HG03060 (cell line): Measurements from ENCODE around the gene KDM1B.
"Not testable (repeated sequence)": the region's sequence is repeated elsewhere in the genome, so short reads cannot be mapped to it uniquely, and the experiment has no call there.

Source experiments
- ATAC-seq: cut with Tn5 transposase; IDR thresholded peaks from one replicate; pipeline ENCODE4 v1.9.1; 2021; ENCODE audit warnings: low read depth, moderate number of reproducible peaks; ENCODE audit not compliant: unreplicated experiment

KDM1B gene

GRCh38 chr6:18226451-18227105 is 71.4 kb downstream of the KDM1B start:
- ATAC-seq: not testable (repeated sequence)

DNA sequence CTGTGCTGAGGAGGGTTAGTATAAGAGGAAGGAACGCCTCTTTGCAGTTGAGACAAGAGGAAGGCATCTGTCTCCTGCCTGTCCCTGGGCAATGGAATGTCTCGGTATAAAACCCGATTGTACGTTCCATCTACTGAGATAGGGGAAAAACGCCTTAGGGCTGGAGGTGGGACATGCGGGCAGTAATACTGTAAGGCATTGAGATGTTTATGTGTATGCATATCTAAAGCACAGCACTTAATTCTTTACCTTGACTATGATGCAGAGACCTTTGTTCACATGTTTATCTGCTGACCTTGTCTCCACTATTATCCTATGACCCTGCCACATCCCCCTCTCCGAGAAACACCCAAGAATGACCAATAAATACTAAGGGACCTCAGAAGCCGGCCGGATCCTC is 71.9 kb downstream of the KDM1B start:
- ATAC-seq: not testable (repeated sequence)

- ATAC-seq: not testable (repeated sequence)
Observed at GRCh38 chr6:18228590-18228989, 73.4 kb downstream of the KDM1B start.

GRCh38 chr6:18231856-18232255 is 76.6 kb downstream of the KDM1B start:
- not testable (repeated sequence) for ATAC-seq

- not testable (repeated sequence) for ATAC-seq
Observed at GRCh38 chr6:18233770-18234169, 78.5 kb downstream of the KDM1B start.

DNA sequence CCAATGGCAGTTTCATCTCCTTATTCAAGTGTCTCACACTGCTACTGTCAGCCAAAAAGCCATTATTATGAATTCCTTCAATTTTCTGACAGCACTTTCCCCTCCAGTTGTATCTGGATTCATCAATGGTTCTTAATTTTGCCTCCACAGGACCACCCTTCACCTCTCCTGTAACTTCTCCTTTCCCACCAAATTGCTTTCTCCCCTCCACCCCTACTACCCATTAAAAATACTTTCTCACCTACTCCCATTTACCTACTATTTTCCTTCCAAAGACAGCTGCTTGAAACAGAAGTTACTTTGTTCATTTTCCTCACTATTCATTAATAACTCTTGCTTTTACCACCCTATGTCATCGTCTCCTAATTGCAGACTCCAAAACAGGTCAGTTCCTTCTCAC is 79.3 kb downstream of the KDM1B start:
- no peak for ATAC-seq

DNA sequence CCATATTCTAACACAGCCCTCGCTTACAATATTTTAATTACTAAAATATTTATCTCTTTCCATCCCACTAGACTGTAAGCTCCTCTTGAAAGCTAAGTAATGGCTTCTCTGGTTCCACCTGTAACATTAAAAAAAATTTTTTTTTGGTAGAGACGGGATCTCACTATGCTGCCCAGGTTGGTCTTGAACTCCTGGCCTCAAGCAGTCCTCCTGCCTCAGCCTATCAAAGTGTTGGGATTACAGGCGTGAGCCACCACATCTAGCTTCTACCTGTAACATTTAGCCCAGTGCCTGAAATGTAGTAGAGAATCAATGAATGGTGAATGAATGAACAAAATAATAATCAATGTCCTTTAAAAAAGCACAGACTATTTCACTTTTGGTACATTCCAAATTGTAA is 80.3 kb downstream of the KDM1B start:
- no peak for ATAC-seq

GRCh38 chr6:18237167-18237566 is 81.9 kb downstream of the KDM1B start:
- ATAC-seq: no peak

DNA sequence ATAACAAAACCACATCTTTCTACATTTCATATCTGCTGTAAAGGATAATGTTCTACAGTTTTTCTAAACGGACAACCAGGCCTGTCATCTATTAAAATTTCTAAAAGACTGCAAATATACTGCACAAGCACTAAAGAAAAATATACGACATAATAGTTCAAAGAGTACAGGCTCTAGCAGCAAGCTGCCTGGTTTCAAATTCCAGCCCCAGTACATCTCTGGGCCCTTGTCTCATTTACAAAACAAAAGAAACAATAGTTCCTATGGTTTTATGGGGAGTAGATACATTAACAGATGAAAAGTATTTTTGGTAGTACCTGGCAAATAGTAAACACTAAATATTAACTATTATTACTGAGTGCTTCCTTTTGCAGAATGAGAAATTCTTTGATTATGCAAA is 85.0 kb downstream of the KDM1B start:
- ATAC-seq: no peak

- ATAC-seq: no peak
Observed at GRCh38 chr6:18241208-18242038, 86.2 kb downstream of the KDM1B start.

GRCh38 chr6:18242062-18242851 is 87.0 kb downstream of the KDM1B start:
- no peak for ATAC-seq

- no peak for ATAC-seq
Observed at GRCh38 chr6:18243302-18243893, 88.2 kb downstream of the KDM1B start.

GRCh38 chr6:18244251-18244650 is 89.0 kb downstream of the KDM1B start:
- ATAC-seq: no peak

GRCh38 chr6:18245079-18245478 is 89.9 kb downstream of the KDM1B start:
- ATAC-seq: no peak

DNA sequence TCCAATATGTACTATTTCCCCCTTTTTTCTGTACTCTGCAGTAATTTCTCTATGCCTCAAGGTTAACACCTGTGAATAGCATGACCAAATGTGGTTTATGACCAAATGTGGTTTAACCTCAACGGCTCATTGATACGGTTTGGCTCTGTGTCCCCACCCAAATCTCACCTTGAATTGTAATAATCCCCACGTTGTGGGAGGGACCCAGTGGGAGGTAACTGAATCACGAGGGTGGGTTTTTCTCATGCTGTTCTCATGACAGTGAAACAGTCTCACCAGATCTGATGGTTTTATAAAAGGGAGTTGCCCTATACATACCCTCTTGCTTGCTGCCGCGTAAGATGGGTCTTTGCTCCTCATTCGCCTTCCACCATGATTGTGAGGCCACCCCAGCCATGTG is 90.4 kb downstream of the KDM1B start:
- no peak for ATAC-seq

DNA sequence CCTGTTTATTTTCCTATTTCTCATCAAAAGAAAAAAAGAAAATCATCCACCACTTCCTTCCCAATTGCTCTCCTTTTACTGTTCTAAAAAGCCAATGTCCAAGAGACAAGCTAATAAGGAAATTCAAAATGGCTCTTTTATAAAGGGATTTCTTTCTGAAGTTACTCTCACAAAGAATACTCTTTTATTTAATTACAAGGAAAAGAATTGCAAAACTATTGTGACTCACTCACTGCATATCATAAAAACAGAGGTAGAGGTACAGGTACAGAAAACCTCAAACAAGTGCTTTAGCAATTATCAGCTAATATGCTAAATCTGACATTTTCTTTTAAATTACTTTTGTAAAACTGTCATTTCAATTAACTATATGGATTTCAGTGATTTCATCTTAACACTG is 91.0 kb downstream of the KDM1B start:
- ATAC-seq: no peak

GRCh38 chr6:18247002-18247401 is 91.8 kb downstream of the KDM1B start:
- ATAC-seq: no peak

DNA sequence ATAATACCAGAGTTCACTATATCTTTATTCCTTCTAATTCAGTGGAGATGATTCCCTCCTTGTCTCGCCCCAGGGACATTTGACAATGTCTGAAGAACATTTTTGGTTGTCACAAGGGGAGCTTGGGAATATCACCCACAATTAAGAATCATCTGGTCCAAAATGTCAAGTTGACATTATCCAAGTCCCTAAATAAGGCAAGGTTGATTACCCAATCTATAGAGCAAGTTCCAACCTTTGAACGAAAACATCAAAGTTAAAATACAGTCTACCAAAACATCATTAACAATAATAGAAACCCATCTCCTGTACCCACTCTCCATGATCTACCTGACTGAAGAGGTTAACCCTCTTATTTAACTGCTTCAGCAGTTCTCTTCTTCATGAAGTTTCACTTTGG is 93.5 kb downstream of the KDM1B start:
- ATAC-seq: no peak

- no peak for ATAC-seq
Observed at GRCh38 chr6:18249271-18249670, 94.0 kb downstream of the KDM1B start.

DNA sequence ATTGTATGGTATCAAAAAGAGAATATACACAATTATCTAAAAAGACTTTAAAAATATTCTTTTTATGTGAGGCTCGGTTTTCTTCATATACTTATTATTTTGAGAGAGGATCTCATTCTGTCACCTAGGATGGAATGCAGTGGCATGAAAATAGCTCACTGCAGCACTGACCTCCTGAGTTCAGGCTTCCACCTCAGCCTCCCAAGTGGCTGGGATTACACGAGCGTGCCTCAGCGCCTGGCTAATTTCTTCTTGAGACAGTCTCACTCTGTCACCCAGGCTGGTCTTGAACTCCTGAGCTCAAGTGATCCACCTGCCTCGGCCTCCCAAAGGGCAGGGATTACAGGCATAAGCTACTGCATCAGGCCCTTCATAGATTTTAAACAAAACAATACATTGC is 98.4 kb downstream of the KDM1B start:
- no peak for ATAC-seq

DNA sequence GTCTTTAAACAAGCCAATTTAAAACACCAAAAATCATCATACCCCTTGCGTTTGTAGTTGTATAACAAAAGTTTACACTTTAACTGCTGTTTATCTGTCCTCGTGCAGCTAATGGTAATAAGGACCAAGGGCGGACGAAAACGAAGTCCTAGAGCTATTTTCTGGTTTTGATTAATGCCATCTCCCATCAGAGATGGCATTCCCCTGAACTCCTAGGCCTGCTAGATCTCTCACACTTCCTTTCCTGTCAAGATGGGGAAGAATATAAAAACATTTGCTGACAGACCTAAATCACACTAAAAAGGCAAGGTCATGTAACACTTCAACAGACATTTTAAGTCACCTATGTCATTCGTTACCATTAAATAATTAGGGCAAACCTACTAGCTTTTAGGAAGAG is 99.6 kb downstream of the KDM1B start:
- ATAC-seq: no peak
